PC-3 (cell line): ENCODE results near the gene LMTK2. TPM values are rescaled to one million over a fixed set of nuclear protein-coding genes. Genes with fewer than 3 reads are reported as not detected.

Source experiments
- ATAC-seq: fragments of 200-7000 bp; cut with Tn5 transposase; 2 replicates; pipeline ENCODE4 v1.9.1; 2020; ENCODE audit warnings: mild to moderate bottlenecking, moderate library complexity
- BruUV-seq: library from RNA; stranded (reverse); fragments of 400-500 nt; replicated peaks from 2 replicates; lab custom pipeline; 2021; lab: Mats Ljungman, UMichigan
- CTCF ChIA-PET: fragments of 300-600 bp; sonication (Branson Sonifier 250); formaldehyde crosslinking; loops from one replicate; lab custom pipeline; 2022; ENCODE audit warnings: antibody characterized with exemption; lab: Charles Lee
- POLR2A ChIA-PET: fragments of 300-600 bp; sonication (Branson Sonifier 250); formaldehyde crosslinking; loops from one replicate; lab custom pipeline; 2022; ENCODE audit warnings: antibody characterized with exemption; ENCODE audit not compliant: unreplicated experiment; lab: Charles Lee
- DNase-seq: peaks from one replicate; pipeline ENCODE4 v3.0.0-alpha.2; 2015
- H2AFZ ChIP-seq: fragments of 300-600 bp; sonication (generic); 2 replicates; pipeline ENCODE4 v1.6.0; 2016; ENCODE audit warnings: antibody characterized with exemption, low read length
- H3F3A ChIP-seq: fragments of 300-600 bp; sonication (generic); one replicate; pipeline ENCODE4 v1.6.0; 2017; ENCODE audit warnings: antibody characterized with exemption, low read length, control low read depth, mild to moderate bottlenecking; ENCODE audit not compliant: unreplicated experiment
- H3K27ac ChIP-seq: fragments of 300-600 bp; sonication (generic); 2 replicates; pipeline ENCODE4 v1.5.1; 2016; ENCODE audit warnings: mild to moderate bottlenecking, low read length
- H3K27me3 ChIP-seq: fragments of 300-600 bp; sonication (generic); 2 replicates; pipeline ENCODE4 v1.6.1; 2016; ENCODE audit warnings: low read length, mixed read lengths
- H3K36me3 ChIP-seq: fragments of 300-600 bp; sonication (generic); 2 replicates; pipeline ENCODE4 v1.6.1; 2016; ENCODE audit warnings: low read depth, mixed run types, low read length, mixed read lengths
- H3K4me1 ChIP-seq: fragments of 300-600 bp; sonication (generic); 2 replicates; pipeline ENCODE4 v1.5.1; 2016; ENCODE audit warnings: low read length; ENCODE audit not compliant: insufficient read depth
- H3K4me2 ChIP-seq: fragments of 300-600 bp; sonication (generic); 2 replicates; pipeline ENCODE4 v1.6.0; 2016; ENCODE audit warnings: low read length
- H3K4me3 ChIP-seq: fragments of 300-600 bp; sonication (generic); 2 replicates; pipeline ENCODE4 v1.5.1; 2016; ENCODE audit warnings: mild to moderate bottlenecking, low read length, mixed read lengths
- H3K79me2 ChIP-seq: fragments of 300-600 bp; sonication (generic); 2 replicates; pipeline ENCODE4 v1.6.1; 2017; ENCODE audit warnings: low read length, mixed read lengths
- H3K9ac ChIP-seq: fragments of 300-600 bp; sonication (generic); 2 replicates; pipeline ENCODE4 v1.6.0; 2016; ENCODE audit warnings: mild to moderate bottlenecking, low read length
- H3K9me2 ChIP-seq: fragments of 300-600 bp; sonication (generic); replicated peaks from 2 replicates; pipeline ENCODE4 v1.6.1; 2016; ENCODE audit warnings: mixed run types, low read length, mixed read lengths
- H3K9me3 ChIP-seq: fragments of 300-600 bp; sonication (generic); 2 replicates; pipeline ENCODE4 v1.6.1; 2016; ENCODE audit warnings: low read length, mixed read lengths
- H4K20me1 ChIP-seq: fragments of 300-600 bp; sonication (generic); 2 replicates; pipeline ENCODE4 v1.6.1; 2016; ENCODE audit warnings: low read length, mixed read lengths
- CTCF ChIP-seq: fragments of 300-600 bp; sonication (generic); conservative IDR thresholded peaks from 2 replicates; pipeline ENCODE4 v1.5.1; 2017; ENCODE audit warnings: antibody characterized with exemption, low read depth, mild to moderate bottlenecking, low read length
- EZH2 ChIP-seq: fragments of 300-600 bp; sonication (generic); IDR thresholded peaks from one replicate; pipeline ENCODE4 v1.6.1; 2017; ENCODE audit warnings: antibody characterized with exemption, mild to moderate bottlenecking, low read length; ENCODE audit not compliant: unreplicated experiment
- EZH2phosphoT487 ChIP-seq: fragments of 300-600 bp; sonication (generic); IDR thresholded peaks from 2 replicates; pipeline ENCODE4 v1.6.1; 2018; ENCODE audit warnings: mild to moderate bottlenecking, antibody characterized with exemption, low read length, borderline replicate concordance
- intact Hi-C: fragments of 100-400 bp; cut with micrococcal nuclease; formaldehyde crosslinking; loops from 2 replicates; pipeline ENCODE4 v1.9.0; 2023
- total RNA-seq: library from RNA; depleted of rRNA; stranded (reverse); fragments of >200 nt; gene quantifications from 2 replicates; pipeline ENCODE4 v1.2.3, GENCODE V29; 2014

LMTK2 gene
- total RNA-seq, 1 experiment from 2014 or later, result 9.0 TPM

- Histone ChIP-seq H4K20me1 (no peaks in the 10 kb centered on the region), H3K27ac (no peak overlapping the region), H3K9me2 (no peaks in the 10 kb centered on the region), H3K4me1 (peaks cover 25% of the 10 kb centered on the region), H3K9me3 (no peaks in the 10 kb centered on the region), H3K9ac (no peak overlapping the region), H3K4me2 (no peak overlapping the region), H3K27me3 (no peaks in the 10 kb centered on the region), H3K79me2 (peaks cover 78% of the 10 kb centered on the region), H3K36me3 (no peaks in the 10 kb centered on the region), H2AFZ (no peak overlapping the region), H3K4me3 (no peak overlapping the region), H3F3A (no peaks in the 10 kb centered on the region)
- POLR2A ChIA-PET, result no interaction called here
- ATAC-seq, result no peak
- CTCF ChIA-PET, result no interaction called here
- no peak for DNase-seq
- no TSS peak for BruUV-seq
- TF ChIP-seq EZH2phosphoT487, result no peak
- no peak for TF ChIP-seq CTCF
- no peak for TF ChIP-seq EZH2
- intact Hi-C loops, result no loop called here
Measured at GRCh38 chr7:98123365-98123696, 16.7 kb downstream of the LMTK2 start.

- DNase-seq (no peak), ATAC-seq (no peak)
- Histone ChIP-seq H4K20me1 (no peaks in the 10 kb centered on the region), H3K9ac (no peak overlapping the region), H3K27me3 (no peaks in the 10 kb centered on the region), H3K9me3 (no peaks in the 10 kb centered on the region), H2AFZ (no peak overlapping the region), H3K27ac (no peak overlapping the region), H3K4me3 (no peak overlapping the region), H3K79me2 (peaks cover 76% of the 10 kb centered on the region), H3K4me2 (no peak overlapping the region), H3K4me1 (peaks cover 6% of the 10 kb centered on the region; the same call in 1 of the 2 replicates), H3K9me2 (no peaks in the 10 kb centered on the region), H3F3A (no peaks in the 10 kb centered on the region), H3K36me3 (no peaks in the 10 kb centered on the region)
- intact Hi-C loops, result no loop called here
- ChIA-PET POLR2A (no interaction called here), CTCF (no interaction called here)
- BruUV-seq, result no TSS peak
- no peak for TF ChIP-seq EZH2phosphoT487
- no peak for TF ChIP-seq EZH2
- TF ChIP-seq CTCF, result no peak
Measured at GRCh38 chr7:98125759-98126158, 19.1 kb downstream of the LMTK2 start.

GRCh38 chr7:98126311-98127142, 19.9 kb downstream of the LMTK2 start:
- ATAC-seq (peak; percentile 50), DNase-seq (peak; percentile 24)
- Histone ChIP-seq H3K9me3 (no peaks in the 10 kb centered on the region), H3K4me3 (no peak overlapping the region), H4K20me1 (no peaks in the 10 kb centered on the region), H3K36me3 (no peaks in the 10 kb centered on the region), H3K9me2 (no peaks in the 10 kb centered on the region), H3F3A (no peaks in the 10 kb centered on the region), H3K27me3 (no peaks in the 10 kb centered on the region), H3K4me1 (peaks cover 14% of the 10 kb centered on the region), H3K4me2 (no peak overlapping the region), H3K79me2 (peaks cover 68% of the 10 kb centered on the region), H3K27ac (no peak overlapping the region), H2AFZ (no peak overlapping the region), H3K9ac (no peak overlapping the region)
- no peak for TF ChIP-seq EZH2
- TF ChIP-seq CTCF, result no peak
- no peak for TF ChIP-seq EZH2phosphoT487
- BruUV-seq, result no TSS peak
- ChIA-PET POLR2A (no interaction called here), CTCF (no interaction called here)
- intact Hi-C loops, result no loop called here
